Effector memory CD4-positive, alpha-beta T cell (primary cell): ENCODE results near the gene ARHGDIA.
"Not testable (repeated sequence)": the region's sequence is repeated elsewhere in the genome, so short reads cannot be mapped to it uniquely, and the experiment has no call there.

Experiments
- DNase-seq, 3 donors: peaks; one replicate each; pipeline ENCODE4 v3.0.0-alpha.2; 2020
- H3K27ac ChIP-seq: 2 replicates; pipeline ENCODE4 v1.7.0; 2013; ENCODE audit warnings: mild to moderate bottlenecking, low read length, moderate library complexity; ENCODE audit not compliant: insufficient read depth, poor library complexity, severe bottlenecking
- H3K27me3 ChIP-seq: replicated peaks from 2 replicates; pipeline ENCODE4 v1.7.0; 2013; ENCODE audit warnings: mild to moderate bottlenecking, low read length; ENCODE audit not compliant: insufficient read depth, control insufficient read depth, poor library complexity, severe bottlenecking
- H3K36me3 ChIP-seq: 2 replicates; pipeline ENCODE4 v1.7.0; 2013; ENCODE audit warnings: mild to moderate bottlenecking, low read length, moderate library complexity; ENCODE audit not compliant: control insufficient read depth, insufficient read depth
- H3K4me1 ChIP-seq: 2 replicates; pipeline ENCODE4 v1.7.0; 2013; ENCODE audit warnings: low read length, mild to moderate bottlenecking; ENCODE audit not compliant: control insufficient read depth, insufficient read depth, poor library complexity, severe bottlenecking
- H3K4me3 ChIP-seq: 2 replicates; pipeline ENCODE4 v1.7.0; 2013; ENCODE audit warnings: low read length, low read depth, mild to moderate bottlenecking; ENCODE audit not compliant: insufficient read depth, poor library complexity, severe bottlenecking
- H3K9me3 ChIP-seq: 2 replicates; pipeline ENCODE4 v1.7.0; 2013; ENCODE audit warnings: mild to moderate bottlenecking, low read length, moderate library complexity; ENCODE audit not compliant: control insufficient read depth
- total RNA-seq, 3 donors: gene quantifications; one replicate each; lab custom pipeline; 2026; lab: John Stamatoyannopoulos, UW

Gene ARHGDIA
- 295 to 356 (median 325) reads per million in 3 donors for total RNA-seq

DNA sequence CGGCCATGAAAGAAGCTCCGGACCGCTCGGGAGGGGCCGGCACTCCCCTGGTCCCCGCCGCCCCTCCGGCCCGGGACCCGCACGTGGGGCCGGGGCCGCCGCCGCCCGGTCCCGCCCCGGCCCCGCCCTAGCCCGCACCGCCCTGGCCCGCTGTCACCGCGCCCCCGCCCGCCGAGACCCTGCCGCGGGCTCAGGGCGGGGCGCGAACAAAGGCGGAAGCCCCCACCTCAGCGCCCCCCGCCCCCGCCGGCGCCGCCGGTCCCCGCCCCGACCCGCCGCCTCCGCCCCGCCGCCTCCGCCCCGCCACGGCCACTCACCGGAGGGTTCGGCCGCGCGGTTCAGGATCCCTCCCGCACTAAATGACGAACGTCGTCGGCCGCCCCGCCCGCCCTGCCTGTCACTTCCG lies at the start of gene ARHGDIA:
ARHGDIA (minus strand) TSS at position 357 of the 406 bp plus-strand sequence. CDS start 1,407 bp downstream, outside the sequence.
- Histone ChIP-seq H3K36me3 (peaks cover 24% of the 10 kb centered on the region), H3K4me3 (peak within 1 kb of the TSS; percentile 67), H3K9me3 (no peaks in the 10 kb centered on the region), H3K27me3 (no peaks in the 10 kb centered on the region), H3K4me1 (peaks cover 45% of the 10 kb centered on the region), H3K27ac (peak within 1 kb of the TSS; percentile 95)
- DNase-seq = no peak

DNA sequence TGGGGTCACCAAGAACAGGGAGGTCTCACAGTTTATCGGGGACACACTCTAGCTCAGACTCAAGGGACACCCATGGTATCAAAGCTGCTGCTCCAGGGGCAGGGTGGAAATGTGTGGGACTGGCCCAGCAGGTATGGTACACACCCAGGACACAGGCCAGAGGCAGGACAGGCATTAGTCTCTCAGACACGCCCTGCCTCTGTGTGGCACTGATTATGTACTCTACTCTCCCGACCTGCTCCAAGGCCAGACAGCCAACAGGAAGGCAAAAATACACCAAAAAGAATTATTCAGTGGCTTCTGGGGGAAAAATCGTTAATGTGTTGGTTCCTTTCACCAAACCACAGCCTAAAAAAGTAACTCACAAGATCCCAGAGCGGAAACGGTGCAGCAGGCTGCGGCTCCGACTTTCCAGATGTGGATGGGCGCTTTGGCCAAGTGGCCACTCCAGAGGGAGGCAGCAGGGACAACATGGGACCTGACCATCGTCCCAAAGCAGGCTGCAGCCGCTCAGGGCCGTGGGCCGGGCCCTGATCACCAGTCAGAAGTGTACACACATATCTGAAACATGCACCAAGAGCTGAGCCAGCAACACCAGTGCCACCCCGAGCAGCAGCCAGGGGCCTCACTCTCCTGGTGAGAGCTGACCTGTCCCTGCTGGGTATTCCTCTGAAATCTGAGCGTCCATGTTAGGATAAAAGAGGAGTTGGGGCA lies 47.9 kb upstream of the ARHGDIA start:
- no peak for DNase-seq
- H3K36me3 ChIP-seq = peaks cover 22% of the 10 kb centered on the region
- H3K4me3 ChIP-seq = no peak overlapping the region
- H3K27me3 ChIP-seq = no peaks in the 10 kb centered on the region
- no peaks in the 10 kb centered on the region for H3K9me3 ChIP-seq
- peaks cover 18% of the 10 kb centered on the region for H3K4me1 ChIP-seq
- H3K27ac ChIP-seq = no peak overlapping the region

DNA sequence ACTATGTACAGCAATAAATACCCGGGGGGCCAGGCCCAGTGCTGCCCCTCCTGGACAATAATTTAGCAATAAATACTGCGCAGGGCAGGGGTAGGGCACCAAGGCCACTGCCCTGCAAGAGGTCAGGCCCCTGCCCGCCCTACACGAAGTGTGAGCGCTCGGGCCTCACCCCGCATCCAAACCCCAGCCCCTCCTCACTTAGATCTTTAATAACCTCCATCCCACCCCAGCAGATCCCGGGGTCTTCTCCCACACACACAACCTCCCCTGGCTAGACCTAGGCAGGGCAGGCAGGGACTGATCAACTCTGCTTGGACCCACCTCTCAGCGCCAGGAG lies 47.2 kb upstream of the ARHGDIA start:
- H3K4me3 ChIP-seq = not testable (repeated sequence)

DNA sequence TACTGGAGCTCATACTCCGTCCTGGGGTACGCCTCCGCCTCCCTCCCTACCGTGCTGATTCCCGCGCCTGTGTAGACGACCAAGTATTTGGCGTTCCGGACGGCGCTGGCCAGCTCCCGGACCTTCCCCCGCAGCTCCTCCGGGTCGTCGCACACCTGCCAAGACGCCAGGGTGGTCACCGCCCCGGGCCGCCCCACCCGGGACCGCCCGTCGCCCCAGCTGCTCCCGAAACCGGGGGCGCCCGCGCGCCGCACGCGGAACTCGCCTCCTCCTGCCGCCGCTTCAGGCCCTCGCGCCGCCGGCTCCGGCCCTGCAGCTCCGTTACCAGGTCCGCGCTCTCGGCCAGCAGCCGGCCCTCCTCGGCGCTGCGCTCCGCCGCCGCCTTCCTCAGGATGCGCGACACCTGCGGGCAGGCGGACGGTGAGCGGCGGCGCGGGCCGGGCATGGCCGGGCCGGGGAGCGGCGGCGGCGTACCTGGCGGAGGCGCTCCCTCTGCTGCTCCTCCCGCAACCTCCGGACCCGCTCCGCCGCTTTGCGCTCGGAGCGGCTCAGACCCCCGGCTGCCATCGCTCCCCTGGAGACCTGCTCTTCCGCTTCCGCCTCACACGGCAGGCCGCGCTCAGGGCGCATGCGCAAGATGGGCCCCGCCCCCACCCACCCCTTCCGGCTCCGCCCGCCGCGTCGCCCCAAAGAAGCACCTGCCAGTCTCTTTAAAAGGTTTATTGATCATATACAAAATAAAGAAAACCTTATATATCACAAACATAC lies 46.6 kb upstream of the ARHGDIA start, which contains the start of gene SIRT7:
SIRT7 (minus strand) TSS at position 612 of the 768 bp plus-strand sequence; CDS start at position 567, 45 bp downstream.
- Histone ChIP-seq H3K4me3 (peak within 1 kb of the TSS; percentile 53), H3K4me1 (peaks cover 12% of the 10 kb centered on the region), H3K27me3 (no peaks in the 10 kb centered on the region), H3K27ac (peak within 1 kb of the TSS; percentile 62), H3K9me3 (no peaks in the 10 kb centered on the region), H3K36me3 (peaks cover 34% of the 10 kb centered on the region)
- DNase-seq = peak; percentile 74 to 82 (median 79)

More for the DNA sequence above, 47.2 kb upstream of the ARHGDIA start:
- peaks cover 29% of the 10 kb centered on the region for H3K36me3 ChIP-seq
- not testable (repeated sequence) for H3K9me3 ChIP-seq, DNase-seq, H3K27me3 ChIP-seq
- peaks cover 12% of the 10 kb centered on the region for H3K4me1 ChIP-seq
- peak overlapping the region; percentile 42 for H3K27ac ChIP-seq

DNA sequence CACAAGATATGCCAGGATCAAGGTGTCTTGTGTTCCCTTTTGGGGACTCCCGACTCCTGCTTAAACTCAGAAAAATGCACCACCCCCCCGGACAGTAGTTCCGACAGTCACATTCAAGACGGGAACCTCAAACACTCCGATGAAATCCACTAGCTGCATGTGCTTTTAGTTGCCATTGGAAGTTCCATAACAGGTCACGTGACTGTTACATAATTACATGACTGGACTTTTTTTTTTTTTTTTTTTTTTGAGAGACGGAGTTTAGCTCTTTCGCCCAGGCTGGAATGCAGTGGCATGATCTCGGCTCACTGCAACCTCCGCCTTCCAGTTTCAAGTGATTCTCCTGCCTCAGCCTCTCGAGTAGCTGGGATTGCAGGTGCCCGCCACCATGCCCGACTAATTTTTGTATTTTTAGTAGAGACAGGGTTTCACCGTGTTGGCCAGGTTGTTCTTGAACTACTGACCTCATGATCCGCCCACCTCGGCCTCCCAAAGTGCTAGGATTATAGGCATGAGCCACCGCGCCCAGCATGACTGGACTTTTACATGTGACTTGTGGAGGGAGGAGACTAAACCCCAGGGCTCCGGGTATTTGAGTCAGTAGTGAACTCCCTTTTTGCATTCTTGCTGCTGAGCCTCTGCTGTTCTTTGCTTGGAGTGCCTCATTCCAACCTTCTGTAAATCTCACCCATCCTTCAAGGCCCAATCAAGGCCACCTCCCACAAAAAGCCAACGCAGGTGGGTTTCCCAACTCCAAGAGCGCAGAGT lies 45.3 kb upstream of the ARHGDIA start:
- no peak overlapping the region for H3K27ac ChIP-seq
- H3K9me3 ChIP-seq = no peaks in the 10 kb centered on the region
- peak overlapping the region; percentile 53 for H3K4me3 ChIP-seq
- H3K27me3 ChIP-seq = no peaks in the 10 kb centered on the region
- DNase-seq = no peak
- H3K4me1 ChIP-seq = peaks cover 15% of the 10 kb centered on the region
- peaks cover 44% of the 10 kb centered on the region for H3K36me3 ChIP-seq

DNA sequence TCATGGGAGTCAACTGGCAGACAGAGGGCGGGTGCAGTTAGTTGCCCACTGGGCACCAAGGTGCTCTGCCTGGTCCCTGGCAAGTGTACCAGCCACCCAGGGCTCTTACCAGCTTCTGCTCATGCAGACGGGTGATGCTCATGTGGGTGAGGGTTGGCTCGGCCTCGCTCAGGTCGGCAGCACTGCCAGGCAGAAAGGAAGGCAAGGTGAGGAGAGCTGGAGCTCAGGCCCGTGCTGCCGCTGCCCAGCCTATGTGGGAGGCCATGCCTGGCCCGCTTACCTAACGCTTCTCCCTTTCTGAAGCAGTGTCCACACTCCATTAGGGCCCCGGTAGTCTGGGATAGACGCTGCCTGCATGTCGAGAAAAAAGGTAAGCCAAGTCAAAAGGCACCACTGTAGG lies 44.2 kb upstream of the ARHGDIA start:
- H3K36me3 ChIP-seq = peaks cover 44% of the 10 kb centered on the region

DNA sequence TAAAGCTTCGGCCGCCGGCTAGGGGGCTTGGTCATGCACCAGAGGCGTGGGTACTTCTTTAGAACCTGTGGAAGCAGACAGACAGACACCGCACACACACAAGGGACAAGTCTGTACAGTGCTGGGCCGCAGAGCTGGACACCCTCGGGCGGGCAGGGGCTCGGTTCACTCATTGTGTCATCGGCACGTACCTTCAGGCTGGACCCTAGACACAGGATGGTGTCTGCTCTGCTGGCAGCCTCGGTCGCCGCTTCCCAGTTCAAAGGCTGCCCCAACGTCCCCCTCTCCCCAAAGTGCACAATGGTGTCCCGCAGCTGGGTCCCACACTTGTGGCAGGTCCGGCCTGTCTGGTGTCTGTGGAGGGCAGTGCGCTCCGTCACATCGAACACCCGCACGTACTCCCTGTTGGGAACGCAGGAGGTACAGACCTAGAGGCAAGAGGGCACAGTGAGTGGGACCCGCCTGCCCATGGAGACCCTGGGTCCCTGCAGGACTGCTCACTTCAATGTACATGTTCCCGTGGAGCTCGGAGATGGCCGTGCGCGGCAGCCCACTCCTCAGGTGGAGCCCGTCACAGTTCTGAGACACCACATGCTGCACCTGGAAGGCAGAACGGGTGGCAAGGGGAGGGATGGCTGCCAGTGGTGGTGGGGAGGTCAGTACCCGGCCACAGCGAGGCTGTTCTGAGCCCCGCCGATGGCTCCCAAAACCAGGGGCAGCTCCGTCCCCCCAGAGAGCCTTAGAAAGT lies 43.1 kb upstream of the ARHGDIA start:
- no peak for DNase-seq
- peaks cover 27% of the 10 kb centered on the region for H3K4me1 ChIP-seq
- no peak overlapping the region for H3K4me3 ChIP-seq
- no peaks in the 10 kb centered on the region for H3K9me3 ChIP-seq
- no peak overlapping the region for H3K27ac ChIP-seq
- H3K27me3 ChIP-seq = no peaks in the 10 kb centered on the region
- H3K36me3 ChIP-seq = peaks cover 44% of the 10 kb centered on the region

More for the DNA sequence above, 44.2 kb upstream of the ARHGDIA start:
- no peak overlapping the region for H3K4me3 ChIP-seq
- no peaks in the 10 kb centered on the region for H3K9me3 ChIP-seq
- DNase-seq = no peak
- no peaks in the 10 kb centered on the region for H3K27me3 ChIP-seq
- H3K4me1 ChIP-seq = peaks cover 21% of the 10 kb centered on the region
- H3K27ac ChIP-seq = no peak overlapping the region

DNA sequence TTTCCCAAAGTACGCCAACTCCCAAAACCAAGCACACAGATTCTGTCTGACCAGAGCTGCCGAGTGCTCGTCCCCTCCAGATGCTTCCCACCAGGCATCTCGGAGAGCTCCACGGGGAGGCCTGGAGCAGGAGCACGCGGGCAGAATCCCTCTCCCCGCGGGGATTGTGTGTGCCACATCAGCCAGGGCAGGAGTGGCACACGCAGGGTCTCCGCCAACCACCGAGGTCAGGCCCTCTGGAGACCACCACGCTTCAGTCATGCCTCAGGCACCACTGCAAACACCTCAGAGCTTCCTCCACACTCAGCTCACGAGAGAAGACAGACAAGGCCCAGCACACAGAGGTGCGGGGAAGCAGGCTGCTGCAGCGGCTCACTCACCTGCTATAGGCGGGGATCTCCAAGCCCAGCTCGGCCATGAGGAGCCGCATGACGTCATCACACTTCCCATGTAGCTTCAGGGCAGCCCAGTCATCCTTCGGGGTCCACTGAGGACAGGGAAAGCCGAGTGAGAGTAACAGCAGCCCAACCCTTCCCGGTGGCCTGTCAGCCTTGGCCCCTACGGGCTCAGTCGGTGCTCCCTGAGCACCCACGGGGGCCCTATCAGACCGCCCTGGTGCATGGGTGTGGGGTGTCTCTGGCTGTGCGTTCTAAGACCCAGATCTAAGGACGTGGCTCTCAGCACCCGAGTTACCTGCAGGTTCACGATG lies 42.4 kb upstream of the ARHGDIA start:
- peaks cover 27% of the 10 kb centered on the region for H3K4me1 ChIP-seq
- H3K9me3 ChIP-seq = no peaks in the 10 kb centered on the region
- H3K27ac ChIP-seq = no peak overlapping the region
- no peaks in the 10 kb centered on the region for H3K27me3 ChIP-seq
- H3K36me3 ChIP-seq = peaks cover 44% of the 10 kb centered on the region
- H3K4me3 ChIP-seq = no peak overlapping the region
- DNase-seq = no peak
